ENCODE data around the gene BSN. TPM values are rescaled to one million over a fixed set of nuclear protein-coding genes. Genes with fewer than 3 reads are reported as not detected.

The BSN gene
- total and polyA plus RNA-seq, 2 of the 4 experiments (the other 2 are of a cell fraction) = under 0.01 to 0.03 TPM

GRCh38 chr3:49681232-49681522, 126.9 kb downstream of the BSN start:
- no peak overlapping the region for H3K18ac ChIP-seq (ENCODE audit: low read depth, low read length)
- H3K56ac ChIP-seq (ENCODE audit: extremely low read depth, insufficient read depth, low read length) = no peak overlapping the region
- no peak for TF ChIP-seq ELK1 (IDR thresholded peaks at IDR 0.05; ENCODE audit: borderline replicate concordance, low read depth, low read length)
- TF ChIP-seq POLR2A (IDR thresholded peaks at IDR 0.05; ENCODE audit: low read depth, low read length) = no peak
- no peak for TF ChIP-seq NFE2L2 (IDR thresholded peaks at IDR 0.05; ENCODE audit: low read depth, low read length)
- TF ChIP-seq MXI1 (IDR thresholded peaks at IDR 0.05; ENCODE audit: borderline replicate concordance, low read depth, low read length) = no peak
- no peak for TF ChIP-seq CTCF (conservative IDR thresholded peaks at IDR 0.05; ENCODE audit: low read depth, low read length)
- no peak for TF ChIP-seq FOS (IDR thresholded peaks at IDR 0.05; ENCODE audit: low read depth, low read length)
- TF ChIP-seq SMC3 (IDR thresholded peaks at IDR 0.05; ENCODE audit: low read depth, low read length) = no peak
- TF ChIP-seq MAZ (IDR thresholded peaks at IDR 0.05; ENCODE audit: borderline replicate concordance, low read depth, low read length) = no peak
- TF ChIP-seq MAFK (IDR thresholded peaks at IDR 0.05; ENCODE audit: low read depth, low read length) = no peak
- TF ChIP-seq CHD1 (IDR thresholded peaks at IDR 0.05; ENCODE audit: low read depth, low read length) = no peak
- TF ChIP-seq RFX5 (IDR thresholded peaks at IDR 0.05; ENCODE audit: low read depth, low read length) = no peak
- TF ChIP-seq RAD21 (IDR thresholded peaks at IDR 0.05; ENCODE audit: low read length) = no peak
- TF ChIP-seq CEBPB (IDR thresholded peaks at IDR 0.05; ENCODE audit: low read depth, low read length) = no peak
- TF ChIP-seq USF2 (IDR thresholded peaks at IDR 0.05; ENCODE audit: low read depth, low read length) = no peak
- H2AK5ac ChIP-seq (ENCODE audit: low read depth, low read length) = no peak overlapping the region
- CTCF ChIA-PET = no interaction called here
- H2AFZ ChIP-seq (replicated peaks; ENCODE audit: low read length, poor library complexity) = no peak overlapping the region
- in situ Hi-C loops (cut with MboI; ENCODE audit: low sequenced_read_pairs) (no loop called here), intact Hi-C loops (cut with micrococcal nuclease) (no loop called here), dilution Hi-C loops (cut with HindIII; ENCODE audit: low sequenced_read_pairs, unreplicated experiment) (no loop called here)
- no peak overlapping the region for H2AK9ac ChIP-seq (replicated peaks; ENCODE audit: low read depth, low read length, poor library complexity)
- H3K4me1 ChIP-seq (ENCODE audit: control insufficient read depth, insufficient read depth, low read length) = no peaks in the 10 kb centered on the region
- no peak overlapping the region for H2BK120ac ChIP-seq (ENCODE audit: low read depth, low read length)
- no peak overlapping the region for H3K4me2 ChIP-seq (ENCODE audit: low read depth, low read length)
- POLR2A ChIA-PET (ENCODE audit: unreplicated experiment) = no interaction called here
- H3K9me1 ChIP-seq (ENCODE audit: insufficient read depth, low read length) = no peaks in the 10 kb centered on the region; the same call in 1 of the 2 replicates
- H4K8ac ChIP-seq (ENCODE audit: low read depth in 2 of 2, low read length in 2 of 2) = no peak overlapping the region
- H3K27ac ChIP-seq (ENCODE audit: insufficient read depth, low read length) = no peak overlapping the region
- H3K9me3 ChIP-seq (ENCODE audit: control insufficient read depth, insufficient read depth, low read length) = no peaks in the 10 kb centered on the region
- H3K9ac ChIP-seq (ENCODE audit: low read depth, low read length) = no peak overlapping the region
- no peak overlapping the region for H4K5ac ChIP-seq (ENCODE audit: low read depth, low read length)
- BruUV-seq (replicated peaks) = no TSS peak
- H4K20me1 ChIP-seq (ENCODE audit: insufficient read depth, low read length) = no peaks in the 10 kb centered on the region; the same call in 1 of the 2 replicates
- DNase-seq (no peak), ATAC-seq (ENCODE audit: low read depth) (no peak)
- H2BK20ac ChIP-seq (ENCODE audit: low read depth, low read length) = no peak overlapping the region
- H3K36me3 ChIP-seq (ENCODE audit: control insufficient read depth, insufficient read depth, low read length) = peaks cover 76% of the 10 kb centered on the region
- no peak overlapping the region for H3K14ac ChIP-seq (replicated peaks; ENCODE audit: low read depth, low read length)
- peaks cover 9 to 27% of the 10 kb centered on the region in 2 experiments; a peak in 2 of 4 replicates for H3K79me1 ChIP-seq (ENCODE audit: low read depth in 1 of 2, low read length in 2 of 2)
- H3K23ac ChIP-seq (ENCODE audit: low read depth, low read length) = no peak overlapping the region
- no CpG with 5 or more reads among the region's 2 CpGs for WGBS, 2 experiments (ENCODE audit: extremely low coverage in 2 of 2, insufficient read length in 1 of 2)
- H2BK15ac ChIP-seq (ENCODE audit: low read depth, low read length) = no peak overlapping the region
- no peak overlapping the region for H3K4ac ChIP-seq (ENCODE audit: low read depth, low read length)
- H3K4me3 ChIP-seq (ENCODE audit: insufficient read depth, low read depth, low read length) = no peak overlapping the region
- H3K27me3 ChIP-seq (ENCODE audit: control insufficient read depth, insufficient read depth, low read length) = no peaks in the 10 kb centered on the region
- H2BK5ac ChIP-seq (ENCODE audit: low read depth, low read length, poor library complexity, severe bottlenecking) = no peak overlapping the region
- no peak overlapping the region for H4K91ac ChIP-seq (ENCODE audit: insufficient read depth, low read depth, low read length)

Measured in IMR-90 (cell line).